ENCODE results near the gene DPH1. TPM values are rescaled to one million over a fixed set of nuclear protein-coding genes. Genes with fewer than 3 reads are reported as not detected.

DPH1 gene
- total and polyA plus RNA-seq, 2 of the 4 experiments (the other 2 are of a cell fraction), result 24.4 to 49.9 TPM

DNA sequence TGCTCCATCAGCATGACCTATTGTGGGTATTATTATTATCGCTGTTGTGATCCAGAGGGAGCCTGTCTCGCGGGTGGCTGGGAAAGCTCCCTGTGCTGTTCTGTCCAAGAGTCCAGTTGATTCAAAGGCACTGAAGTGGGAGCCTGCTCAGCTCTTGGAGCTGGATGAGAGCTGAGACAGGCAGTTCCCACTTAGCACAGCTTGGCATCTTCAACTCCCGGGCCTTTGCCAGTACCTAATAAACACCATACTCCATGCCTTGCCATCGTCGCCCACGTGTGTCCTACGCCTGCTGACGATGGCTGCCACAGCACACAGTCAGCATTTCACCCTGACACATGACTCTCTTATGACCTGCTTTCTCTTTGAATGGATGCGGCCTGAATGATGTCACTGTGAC is 37.4 kb upstream of the DPH1 start:
- no peak for DNase-seq
- H3K4me3 ChIP-seq (ENCODE audit: insufficient read depth, low read depth, low read length), result no peak overlapping the region
- no peak overlapping the region for H2AFZ ChIP-seq (replicated peaks; ENCODE audit: low read length, poor library complexity)
- H3K56ac ChIP-seq (ENCODE audit: extremely low read depth, insufficient read depth, low read length), result no peak overlapping the region
- no peak overlapping the region for H3K9ac ChIP-seq (ENCODE audit: low read depth, low read length)
- no peaks in the 10 kb centered on the region for H3K79me1 ChIP-seq (ENCODE audit: low read depth in 1 of 2, low read length in 2 of 2)
- H2BK5ac ChIP-seq (ENCODE audit: low read depth, low read length, poor library complexity, severe bottlenecking), result no peak overlapping the region
- no peak for ATAC-seq (ENCODE audit: low read depth)
- H3K4me1 ChIP-seq (ENCODE audit: control insufficient read depth, insufficient read depth, low read length), result peaks cover 8% of the 10 kb centered on the region; the same call in 1 of the 2 replicates
- H3K27me3 ChIP-seq (ENCODE audit: control insufficient read depth, insufficient read depth, low read length), result peaks cover 15% of the 10 kb centered on the region
- dilution Hi-C loops (cut with HindIII; ENCODE audit: low sequenced_read_pairs, unreplicated experiment), result no loop called here
- no peak for TF ChIP-seq SMC3 (IDR thresholded peaks at IDR 0.05; ENCODE audit: low read depth, low read length)
- no peak for TF ChIP-seq FOS (IDR thresholded peaks at IDR 0.05; ENCODE audit: low read depth, low read length)
- TF ChIP-seq RCOR1 (IDR thresholded peaks at IDR 0.05; ENCODE audit: insufficient replicate concordance, low read length), result no peak
- TF ChIP-seq, protein P1, sequence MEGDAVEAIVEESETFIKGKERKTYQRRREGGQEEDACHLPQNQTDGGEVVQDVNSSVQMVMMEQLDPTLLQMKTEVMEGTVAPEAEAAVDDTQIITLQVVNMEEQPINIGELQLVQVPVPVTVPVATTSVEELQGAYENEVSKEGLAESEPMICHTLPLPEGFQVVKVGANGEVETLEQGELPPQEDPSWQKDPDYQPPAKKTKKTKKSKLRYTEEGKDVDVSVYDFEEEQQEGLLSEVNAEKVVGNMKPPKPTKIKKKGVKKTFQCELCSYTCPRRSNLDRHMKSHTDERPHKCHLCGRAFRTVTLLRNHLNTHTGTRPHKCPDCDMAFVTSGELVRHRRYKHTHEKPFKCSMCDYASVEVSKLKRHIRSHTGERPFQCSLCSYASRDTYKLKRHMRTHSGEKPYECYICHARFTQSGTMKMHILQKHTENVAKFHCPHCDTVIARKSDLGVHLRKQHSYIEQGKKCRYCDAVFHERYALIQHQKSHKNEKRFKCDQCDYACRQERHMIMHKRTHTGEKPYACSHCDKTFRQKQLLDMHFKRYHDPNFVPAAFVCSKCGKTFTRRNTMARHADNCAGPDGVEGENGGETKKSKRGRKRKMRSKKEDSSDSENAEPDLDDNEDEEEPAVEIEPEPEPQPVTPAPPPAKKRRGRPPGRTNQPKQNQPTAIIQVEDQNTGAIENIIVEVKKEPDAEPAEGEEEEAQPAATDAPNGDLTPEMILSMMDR (conservative IDR thresholded peaks at IDR 0.05; ENCODE audit: low read depth, low read length), result no peak
- no peak for TF ChIP-seq BHLHE40 (IDR thresholded peaks at IDR 0.05; ENCODE audit: low read depth, low read length)
- TF ChIP-seq MXI1 (IDR thresholded peaks at IDR 0.05; ENCODE audit: borderline replicate concordance, low read depth, low read length), result no peak
- no peak for TF ChIP-seq CEBPB (IDR thresholded peaks at IDR 0.05; ENCODE audit: low read depth, low read length)
- no peak for TF ChIP-seq MAFK (IDR thresholded peaks at IDR 0.05; ENCODE audit: low read depth, low read length)
- TF ChIP-seq, protein P2, sequence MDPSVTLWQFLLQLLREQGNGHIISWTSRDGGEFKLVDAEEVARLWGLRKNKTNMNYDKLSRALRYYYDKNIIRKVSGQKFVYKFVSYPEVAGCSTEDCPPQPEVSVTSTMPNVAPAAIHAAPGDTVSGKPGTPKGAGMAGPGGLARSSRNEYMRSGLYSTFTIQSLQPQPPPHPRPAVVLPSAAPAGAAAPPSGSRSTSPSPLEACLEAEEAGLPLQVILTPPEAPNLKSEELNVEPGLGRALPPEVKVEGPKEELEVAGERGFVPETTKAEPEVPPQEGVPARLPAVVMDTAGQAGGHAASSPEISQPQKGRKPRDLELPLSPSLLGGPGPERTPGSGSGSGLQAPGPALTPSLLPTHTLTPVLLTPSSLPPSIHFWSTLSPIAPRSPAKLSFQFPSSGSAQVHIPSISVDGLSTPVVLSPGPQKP (IDR thresholded peaks at IDR 0.05; ENCODE audit: borderline replicate concordance, low read depth, low read length), result no peak
- TF ChIP-seq NFE2L2 (IDR thresholded peaks at IDR 0.05; ENCODE audit: low read depth, low read length), result no peak
- no peak for TF ChIP-seq POLR2A (IDR thresholded peaks at IDR 0.05; ENCODE audit: low read depth, low read length)
- TF ChIP-seq RAD21 (IDR thresholded peaks at IDR 0.05; ENCODE audit: low read length), result no peak
- no peak for TF ChIP-seq MAZ (IDR thresholded peaks at IDR 0.05; ENCODE audit: borderline replicate concordance, low read depth, low read length)
- no peak for TF ChIP-seq RFX5 (IDR thresholded peaks at IDR 0.05; ENCODE audit: low read depth, low read length)
- no peak for TF ChIP-seq CHD1 (IDR thresholded peaks at IDR 0.05; ENCODE audit: low read depth, low read length)
- TF ChIP-seq, protein P3, sequence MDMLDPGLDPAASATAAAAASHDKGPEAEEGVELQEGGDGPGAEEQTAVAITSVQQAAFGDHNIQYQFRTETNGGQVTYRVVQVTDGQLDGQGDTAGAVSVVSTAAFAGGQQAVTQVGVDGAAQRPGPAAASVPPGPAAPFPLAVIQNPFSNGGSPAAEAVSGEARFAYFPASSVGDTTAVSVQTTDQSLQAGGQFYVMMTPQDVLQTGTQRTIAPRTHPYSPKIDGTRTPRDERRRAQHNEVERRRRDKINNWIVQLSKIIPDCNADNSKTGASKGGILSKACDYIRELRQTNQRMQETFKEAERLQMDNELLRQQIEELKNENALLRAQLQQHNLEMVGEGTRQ (IDR thresholded peaks at IDR 0.05; ENCODE audit: low read depth, low read length), result no peak
- ChIA-PET POLR2A (ENCODE audit: unreplicated experiment) (no interaction called here), CTCF (no interaction called here)
- H2AK5ac ChIP-seq (ENCODE audit: low read depth, low read length), result no peak overlapping the region
- intact Hi-C loops (cut with micrococcal nuclease), result no loop called here
- no peak overlapping the region for H3K14ac ChIP-seq (replicated peaks; ENCODE audit: low read depth, low read length)
- in situ Hi-C loops (cut with MboI; ENCODE audit: low sequenced_read_pairs), result no loop called here
- H3K4me2 ChIP-seq (ENCODE audit: low read depth, low read length), result no peak overlapping the region
- H2BK120ac ChIP-seq (ENCODE audit: low read depth, low read length), result no peak overlapping the region
- H2BK15ac ChIP-seq (ENCODE audit: low read depth, low read length), result no peak overlapping the region
- no peak overlapping the region for H4K8ac ChIP-seq (ENCODE audit: low read depth in 2 of 2, low read length in 2 of 2)
- BruUV-seq (replicated peaks), result no TSS peak
- no peak overlapping the region for H4K91ac ChIP-seq (ENCODE audit: insufficient read depth, low read depth, low read length)
- no peaks in the 10 kb centered on the region for H3K36me3 ChIP-seq (ENCODE audit: control insufficient read depth, insufficient read depth, low read length)
- H4K5ac ChIP-seq (ENCODE audit: low read depth, low read length), result no peak overlapping the region
- no peaks in the 10 kb centered on the region for H3K9me3 ChIP-seq (ENCODE audit: control insufficient read depth, insufficient read depth, low read length)
- H4K20me1 ChIP-seq (ENCODE audit: insufficient read depth, low read length), result no peaks in the 10 kb centered on the region
- no peak overlapping the region for H3K23ac ChIP-seq (ENCODE audit: low read depth, low read length)
- H3K18ac ChIP-seq (ENCODE audit: low read depth, low read length), result no peak overlapping the region
- WGBS, 2 experiments (ENCODE audit: extremely low coverage in 2 of 2, insufficient read length in 1 of 2), result 94% methylated on average over 6 of the region's 10 CpGs; no CpG with 5 or more reads in 1 of the 2 experiments
- H2BK20ac ChIP-seq (ENCODE audit: low read depth, low read length), result no peak overlapping the region
- H3K9me1 ChIP-seq (ENCODE audit: insufficient read depth, low read length), result peaks cover 7% of the 10 kb centered on the region
- no peak overlapping the region for H2AK9ac ChIP-seq (replicated peaks; ENCODE audit: low read depth, low read length, poor library complexity)
- H3K27ac ChIP-seq (ENCODE audit: insufficient read depth, low read length), result no peak overlapping the region
- H3K4ac ChIP-seq (ENCODE audit: low read depth, low read length), result no peak overlapping the region
